GM12892 (cell line): ENCODE data around the gene L3HYPDH.
"Not testable (repeated sequence)": the region's sequence is repeated elsewhere in the genome, so short reads cannot be mapped to it uniquely, and the experiment has no call there.

Experiments used
- DNase-seq: peaks from one replicate; pipeline ENCODE4 v3.0.0; 2011; ENCODE audit not compliant: insufficient read length
- FAIRE-seq: peaks from 2 replicates; lab custom pipeline; 2011; peaks lifted over from hg19 to GRCh38; lab: Jason Lieb, UNC
- POLR2A ChIP-seq: IDR thresholded peaks from 2 replicates; pipeline ENCODE4 v1.6.1; 2011; ENCODE audit warnings: low read depth, low read length, control low read depth
- POLR2AphosphoS5 ChIP-seq: IDR thresholded peaks from 2 replicates; pipeline ENCODE4 v1.6.1; 2011; ENCODE audit warnings: low read depth, low read length, control low read depth
- TAF1 ChIP-seq: IDR thresholded peaks from 2 replicates; pipeline ENCODE4 v1.6.1; 2011; ENCODE audit warnings: low read depth, mild to moderate bottlenecking, control low read depth, low read length, borderline replicate concordance

Gene L3HYPDH

DNA sequence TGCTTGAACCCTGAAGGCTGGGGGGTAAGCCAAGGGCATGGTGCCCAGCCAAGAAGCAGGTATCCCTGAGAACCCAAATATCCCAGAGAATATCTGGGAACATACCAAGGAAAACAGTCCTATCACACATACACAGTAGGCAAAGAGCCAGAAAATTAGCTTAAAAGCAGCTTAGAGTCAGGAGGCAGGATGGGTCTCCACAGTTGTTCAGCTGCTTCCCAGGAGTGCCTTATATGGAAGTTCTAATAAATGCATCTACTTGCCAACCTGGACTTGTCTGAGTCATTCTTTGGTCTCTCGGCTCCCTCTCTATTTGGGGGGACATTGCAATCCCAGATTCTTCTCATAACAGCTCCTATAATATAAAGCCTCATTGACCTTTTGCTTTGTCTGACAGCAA is 10.0 kb downstream of the L3HYPDH start:
- FAIRE-seq (no peak), DNase-seq (no peak)

DNA sequence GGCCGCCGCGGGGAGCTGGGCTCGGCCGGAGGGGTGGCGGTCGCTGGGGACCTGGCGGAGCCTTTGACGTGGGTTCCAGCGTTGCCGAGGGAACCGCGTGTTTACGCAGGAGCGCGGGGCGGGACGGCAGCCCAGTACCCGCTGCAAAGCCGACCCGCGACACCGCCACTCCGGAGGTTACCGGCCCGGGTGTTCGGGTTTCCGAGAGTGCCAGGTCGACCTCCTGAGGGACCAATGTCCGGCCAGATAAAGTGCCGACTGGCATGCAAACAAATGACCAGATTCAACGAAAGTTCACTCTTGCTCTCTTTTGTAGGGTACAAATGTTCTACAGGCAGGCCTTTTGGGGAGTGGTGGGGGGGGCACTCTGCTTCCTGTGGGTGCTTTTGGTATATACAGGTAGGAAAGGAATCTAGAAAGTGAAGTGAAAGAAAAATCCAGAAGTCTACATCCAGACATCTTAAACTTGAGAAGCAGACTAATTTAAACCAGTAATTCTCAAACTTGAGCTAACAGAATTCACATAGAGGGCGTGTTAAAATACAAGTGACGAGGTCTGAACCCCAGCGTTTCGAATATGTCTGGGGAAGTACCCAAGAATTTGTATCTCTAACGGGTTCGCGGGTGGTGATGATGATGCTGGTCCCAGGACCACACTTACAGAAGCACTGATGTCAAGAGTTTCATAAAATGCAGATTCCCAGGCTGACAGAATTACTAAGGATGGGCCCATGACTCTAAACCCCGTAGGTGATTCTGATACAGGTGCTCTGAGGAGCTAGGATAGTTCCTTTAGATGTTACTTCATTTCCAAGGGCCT is 18.7 kb downstream of the L3HYPDH start, which contains the start of gene GPR135:
GPR135 (minus strand) TSS at position 65 of the 820 bp plus-strand sequence. CDS start 154 bp downstream, outside the sequence.
- TF ChIP-seq POLR2AphosphoS5 (no peak), TAF1 (no peak), POLR2A (no peak)
- no peak for FAIRE-seq
- no peak for DNase-seq

More for the DNA sequence above, 10.0 kb downstream of the L3HYPDH start:
- TF ChIP-seq POLR2AphosphoS5 (no peak), TAF1 (no peak), POLR2A (no peak)

DNA sequence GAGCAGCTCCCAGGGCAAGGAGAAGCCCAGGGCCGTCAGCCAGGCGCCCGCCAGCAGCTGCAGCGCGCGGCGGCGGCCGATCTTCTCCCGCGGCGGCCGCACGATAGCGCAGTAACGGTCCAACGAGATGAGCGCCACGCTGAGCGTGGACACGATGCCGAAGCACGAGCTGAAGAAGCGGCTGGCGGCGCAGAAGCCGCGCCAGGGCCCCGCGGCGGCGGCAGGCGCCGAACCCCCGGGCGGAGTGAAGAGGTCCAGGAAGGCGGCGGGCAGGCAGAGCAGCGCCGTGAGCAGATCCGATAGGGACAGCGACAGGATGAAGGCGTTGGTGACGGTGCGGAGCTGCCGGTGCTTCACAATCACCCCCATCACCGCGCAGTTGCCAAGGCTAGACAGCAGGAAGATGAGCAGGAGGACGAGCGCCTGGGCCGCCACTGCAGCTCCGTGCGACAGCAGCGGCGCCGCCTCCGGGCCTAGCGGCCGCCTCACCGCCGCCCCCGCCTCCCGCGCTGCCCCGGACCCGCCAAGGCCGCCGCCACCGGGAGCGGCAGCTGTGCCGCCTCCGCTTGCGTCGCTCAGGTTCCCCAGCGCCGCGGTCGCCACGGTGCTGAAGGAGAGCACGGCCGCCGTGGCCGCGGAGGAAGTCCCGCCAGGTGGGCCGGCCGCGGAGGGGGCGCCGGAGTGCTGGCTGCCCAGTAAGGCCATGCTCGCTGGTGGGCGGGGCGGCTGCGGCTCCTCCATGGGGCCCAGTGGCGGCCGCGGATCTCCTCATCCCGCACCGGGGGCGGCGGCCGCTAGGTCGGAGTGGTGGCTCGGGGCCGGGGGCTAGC is 19.5 kb downstream of the L3HYPDH start:
- no peak for TF ChIP-seq POLR2A
- TF ChIP-seq POLR2AphosphoS5, result no peak
- TF ChIP-seq TAF1, result no peak
- FAIRE-seq, result peak; percentile 50
- peak; percentile 62 for DNase-seq

DNA sequence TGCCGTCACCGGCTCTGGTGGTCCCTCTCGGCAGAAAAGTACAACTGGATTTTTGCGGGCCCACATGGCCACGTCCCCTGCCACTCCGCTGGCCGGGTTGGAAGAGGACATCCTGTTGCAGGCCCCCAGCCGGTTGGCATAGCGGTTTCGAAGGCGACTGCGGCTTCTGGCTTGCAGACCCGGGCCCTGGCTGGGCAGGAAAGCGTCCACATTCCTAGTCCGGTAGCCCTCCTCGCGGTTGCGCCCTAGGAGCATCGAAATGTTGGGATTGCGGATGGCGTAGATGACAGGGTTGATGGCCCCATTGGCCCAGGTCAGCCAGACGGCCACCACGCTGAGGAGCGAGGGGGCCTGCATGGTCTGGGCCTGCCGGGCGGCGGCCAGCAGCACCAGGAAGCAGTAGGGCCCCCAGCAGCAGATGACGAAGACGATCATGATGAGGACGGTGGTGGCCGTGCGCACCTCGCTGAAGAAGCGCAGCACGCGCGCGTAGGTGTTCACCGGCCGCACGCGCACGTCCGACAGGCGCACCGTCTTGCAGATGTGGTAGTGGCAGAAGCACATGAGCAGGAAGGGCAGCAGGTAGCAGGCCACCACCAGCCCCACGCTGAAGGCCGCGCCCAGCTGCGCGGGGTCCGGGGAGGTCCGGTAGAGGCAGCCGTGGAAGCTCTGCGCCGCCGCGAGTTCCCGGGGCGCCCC is 20.3 kb downstream of the L3HYPDH start:
- no peak for TF ChIP-seq POLR2A
- TF ChIP-seq POLR2AphosphoS5, result no peak
- no peak for TF ChIP-seq TAF1
- DNase-seq, result no peak
- peak; percentile 70 for FAIRE-seq

DNA sequence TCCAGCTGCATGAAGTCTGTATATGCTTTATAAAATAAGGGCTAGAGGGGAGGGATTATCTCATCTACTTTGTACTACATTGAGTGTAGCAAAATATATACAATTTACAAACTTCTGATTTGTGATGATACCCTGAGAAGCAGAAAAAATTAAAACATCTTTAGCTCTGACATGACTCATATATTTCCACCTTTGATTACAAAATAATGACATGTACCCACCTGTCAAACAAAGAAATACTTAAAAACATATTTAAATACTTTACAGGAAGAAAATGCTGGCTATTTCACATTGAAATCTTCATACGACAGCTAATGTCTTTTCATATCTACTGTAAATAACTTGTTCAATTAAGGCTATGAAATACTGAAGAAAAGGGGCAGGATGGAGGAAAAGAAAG is 22.3 kb downstream of the L3HYPDH start:
- FAIRE-seq (no peak), DNase-seq (no peak)
- TF ChIP-seq TAF1 (no peak), POLR2A (no peak), POLR2AphosphoS5 (no peak)

DNA sequence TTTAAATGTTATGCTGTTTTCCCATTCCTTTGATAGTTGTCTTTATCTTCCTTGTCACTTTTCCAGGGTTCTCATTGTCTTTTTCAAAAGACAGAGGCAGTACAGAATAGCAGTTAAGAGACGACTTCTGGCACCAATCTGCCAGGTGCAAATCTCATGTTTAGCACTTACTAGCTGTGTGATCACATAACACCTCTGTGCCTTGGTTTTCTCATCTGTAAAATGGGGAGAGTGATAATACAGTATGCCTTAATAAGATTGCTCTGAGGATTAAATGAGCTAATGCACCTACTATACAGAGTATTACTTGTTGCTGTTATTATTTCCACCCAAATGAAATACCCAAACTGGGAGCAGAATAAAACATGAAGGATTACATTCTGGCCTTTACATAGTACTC is 23.8 kb downstream of the L3HYPDH start:
- TF ChIP-seq TAF1 (no peak), POLR2A (no peak), POLR2AphosphoS5 (no peak)
- DNase-seq, result no peak
- no peak for FAIRE-seq

DNA sequence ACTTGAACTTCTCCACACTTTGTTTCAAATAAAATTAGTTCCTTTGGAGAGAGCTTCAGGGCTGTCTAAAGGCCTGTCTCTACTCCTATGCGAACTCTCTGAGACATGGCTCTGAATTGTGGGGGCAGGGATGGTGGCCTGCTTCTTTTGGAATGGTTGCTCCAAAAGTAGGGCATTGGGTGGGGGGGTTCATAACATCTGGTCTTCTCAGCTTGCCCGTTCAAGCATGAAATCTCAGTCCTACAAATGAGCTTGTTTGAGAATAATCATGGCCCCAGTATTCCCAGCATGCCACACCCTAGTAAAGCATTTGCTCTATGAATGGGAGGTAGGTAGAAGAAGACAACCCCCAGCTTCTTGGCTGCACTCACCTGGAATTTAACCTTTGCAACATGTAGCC is 25.7 kb downstream of the L3HYPDH start:
- TF ChIP-seq POLR2A (no peak), TAF1 (no peak), POLR2AphosphoS5 (no peak)
- no peak for FAIRE-seq
- no peak for DNase-seq

DNA sequence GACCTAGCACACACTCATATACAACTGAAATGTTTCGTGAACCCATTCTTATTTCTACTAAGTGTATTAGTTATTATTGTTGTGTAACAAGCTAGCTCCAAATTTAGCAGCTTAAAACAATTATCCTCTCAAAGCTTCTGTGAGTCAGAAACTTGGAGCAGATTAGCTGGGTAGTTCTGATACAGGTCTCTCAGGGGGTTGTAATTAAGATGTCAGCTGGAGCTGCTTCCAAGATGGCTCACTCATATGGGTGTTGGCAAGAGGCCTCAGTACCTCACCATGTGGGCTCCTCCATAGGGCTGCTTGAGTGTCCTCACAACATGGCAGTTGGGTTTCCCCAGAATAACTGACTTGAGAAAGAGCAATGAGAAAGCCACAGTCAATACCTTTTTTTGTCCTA is 28.8 kb downstream of the L3HYPDH start:
- FAIRE-seq (no peak), DNase-seq (no peak)

DNA sequence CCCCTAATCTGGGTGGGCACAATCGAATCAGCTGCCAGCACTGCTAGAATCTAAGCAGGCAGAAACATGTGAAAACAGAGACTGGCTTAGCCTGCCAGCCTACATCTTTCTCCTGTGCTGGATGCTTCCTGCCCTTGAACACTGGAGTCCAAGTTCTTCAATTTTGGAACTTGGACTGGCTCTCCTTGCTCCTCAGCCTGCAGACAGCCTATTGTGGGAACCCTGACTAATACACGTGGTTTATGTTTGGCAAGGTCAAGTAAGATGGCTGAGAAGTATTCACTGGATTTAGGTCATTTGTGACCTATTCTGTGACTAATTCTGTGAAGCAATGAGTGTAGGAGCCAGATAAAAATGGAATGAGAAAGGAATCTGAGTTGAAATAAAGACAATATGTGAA is 30.1 kb downstream of the L3HYPDH start:
- DNase-seq (no peak), FAIRE-seq (no peak)
- no peak for TF ChIP-seq TAF1
- TF ChIP-seq POLR2AphosphoS5, result no peak
- no peak for TF ChIP-seq POLR2A

More for the DNA sequence above, 28.8 kb downstream of the L3HYPDH start:
- TF ChIP-seq POLR2AphosphoS5, result no peak
- TF ChIP-seq POLR2A, result no peak
- TF ChIP-seq TAF1, result no peak

DNA sequence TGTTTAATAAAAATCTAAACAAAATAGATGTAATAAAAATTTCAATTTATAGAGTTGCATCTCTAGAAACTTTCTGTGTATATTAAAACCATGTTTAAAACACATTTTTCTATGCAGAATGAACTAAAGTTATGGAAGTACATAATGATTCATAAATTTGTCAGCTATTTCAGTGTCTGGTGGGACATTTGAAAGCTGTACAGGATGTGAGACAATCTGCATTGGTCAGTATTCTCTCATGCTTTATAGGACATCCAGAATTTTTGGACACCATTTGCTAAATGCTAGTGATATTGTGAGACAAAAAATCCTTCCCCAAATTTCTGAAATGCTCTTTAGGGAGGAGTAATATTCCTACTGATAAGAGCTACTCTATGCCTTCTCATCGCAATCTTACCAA is 32.4 kb downstream of the L3HYPDH start:
- DNase-seq, result no peak
- TF ChIP-seq POLR2AphosphoS5 (no peak), POLR2A (no peak), TAF1 (no peak)
- FAIRE-seq, result no peak

DNA sequence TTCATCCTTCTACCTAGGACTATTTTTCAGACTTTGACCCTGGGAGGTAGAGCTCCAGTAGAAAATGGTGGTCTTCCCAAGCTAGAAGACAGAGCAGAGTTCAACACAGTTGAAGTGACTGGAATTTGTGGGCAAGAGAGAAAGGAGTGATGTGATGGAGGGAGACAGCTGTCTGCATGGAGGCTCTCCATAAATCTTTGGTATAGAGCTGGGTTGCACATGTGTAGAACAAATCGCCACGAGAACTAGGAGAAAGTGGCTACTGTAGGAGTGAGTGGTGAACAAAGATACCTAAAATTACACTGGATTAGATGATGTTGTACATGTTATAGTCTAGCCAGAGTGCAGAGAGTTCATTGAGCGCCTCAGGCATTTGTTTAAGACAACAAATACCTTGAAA is 33.5 kb downstream of the L3HYPDH start:
- TF ChIP-seq POLR2A (no peak), POLR2AphosphoS5 (no peak), TAF1 (no peak)
- DNase-seq, result no peak
- no peak for FAIRE-seq

DNA sequence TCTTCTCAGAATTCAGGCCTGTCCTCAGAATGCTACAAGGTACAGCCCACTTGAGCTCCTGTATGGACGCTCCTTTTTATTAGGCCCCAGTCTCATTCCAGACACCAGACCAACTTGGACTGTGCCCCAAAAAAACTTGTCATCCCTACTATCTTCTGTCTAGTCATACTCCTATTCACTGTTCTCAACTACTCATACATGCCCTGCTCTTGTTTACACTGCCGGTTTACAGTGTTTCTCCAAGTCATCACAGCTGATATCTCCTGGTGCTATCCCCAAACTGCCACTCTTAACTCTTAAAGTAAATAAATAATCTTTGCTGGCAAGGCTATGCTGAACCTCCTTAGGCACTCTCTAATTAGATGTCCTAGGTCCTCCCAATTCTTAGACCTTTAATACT is 35.5 kb downstream of the L3HYPDH start:
- not testable (repeated sequence) for FAIRE-seq, DNase-seq
